ENCODE results near the gene DCAF8.

DCAF8 gene

GRCh38 chr1:160284220-160284781 is 22.0 kb upstream of the DCAF8 start:
- H3K4me3 ChIP-seq (ENCODE audit: low read depth, low read length) = peak overlapping the region; percentile 96
- DNase-seq (ENCODE audit: low read depth) = no peak
- in situ Hi-C loops (cut with HindIII; ENCODE audit: low sequenced_read_pairs) = no loop called here
- no peak for TF ChIP-seq CTCF (IDR thresholded peaks at IDR 0.05; ENCODE audit: low read depth, low read length, missing control alignments)

- TF ChIP-seq CTCF (IDR thresholded peaks at IDR 0.05; ENCODE audit: low read depth, low read length, missing control alignments) = no peak
- DNase-seq (ENCODE audit: low read depth) = no peak
- in situ Hi-C loops (cut with HindIII; ENCODE audit: low sequenced_read_pairs) = no loop called here
- no peak overlapping the region for H3K4me3 ChIP-seq (ENCODE audit: low read depth, low read length)
These were observed 20.5 kb upstream of the DCAF8 start for GRCh38 chr1:160282807-160283206.

- TF ChIP-seq CTCF (IDR thresholded peaks at IDR 0.05; ENCODE audit: low read depth, low read length, missing control alignments) = no peak
- DNase-seq (ENCODE audit: low read depth) = no peak
- in situ Hi-C loops (cut with HindIII; ENCODE audit: low sequenced_read_pairs) = loop anchor here (5.0 kb wide), 1 partner anchor 49 kb away; no protein-coding TSS in a partner anchor
- H3K4me3 ChIP-seq (ENCODE audit: low read depth, low read length) = no peak overlapping the region
These were observed 15.6 kb upstream of the DCAF8 start for GRCh38 chr1:160277987-160278386.

- no peak for TF ChIP-seq CTCF (IDR thresholded peaks at IDR 0.05; ENCODE audit: low read depth, low read length, missing control alignments)
- no peak for DNase-seq (ENCODE audit: low read depth)
- in situ Hi-C loops (cut with HindIII; ENCODE audit: low sequenced_read_pairs) = loop anchor here (5.0 kb wide), 1 partner anchor 50 kb away; no protein-coding TSS in a partner anchor
- H3K4me3 ChIP-seq (ENCODE audit: low read depth, low read length) = no peak overlapping the region
These were observed 15.0 kb upstream of the DCAF8 start for GRCh38 chr1:160277330-160277729.

GRCh38 chr1:160271025-160271424 is 8.7 kb upstream of the DCAF8 start:
- DNase-seq (ENCODE audit: low read depth) = no peak
- in situ Hi-C loops (cut with HindIII; ENCODE audit: low sequenced_read_pairs) = no loop called here
- no peak overlapping the region for H3K4me3 ChIP-seq (ENCODE audit: low read depth, low read length)
- TF ChIP-seq CTCF (IDR thresholded peaks at IDR 0.05; ENCODE audit: low read depth, low read length, missing control alignments) = no peak

- no peak for TF ChIP-seq CTCF (IDR thresholded peaks at IDR 0.05; ENCODE audit: low read depth, low read length, missing control alignments)
- H3K4me3 ChIP-seq (ENCODE audit: low read depth, low read length) = no peak overlapping the region
- in situ Hi-C loops (cut with HindIII; ENCODE audit: low sequenced_read_pairs) = no loop called here
- DNase-seq (ENCODE audit: low read depth) = no peak
These were observed 5.1 kb upstream of the DCAF8 start for GRCh38 chr1:160267284-160267991.
